ENCODE results near the gene PCNA. TPM values are rescaled to one million over a fixed set of nuclear protein-coding genes. Genes with fewer than 3 reads are reported as not detected.

PCNA gene
- total RNA-seq, 1 experiment from 2014 or later: 273 TPM

DNA sequence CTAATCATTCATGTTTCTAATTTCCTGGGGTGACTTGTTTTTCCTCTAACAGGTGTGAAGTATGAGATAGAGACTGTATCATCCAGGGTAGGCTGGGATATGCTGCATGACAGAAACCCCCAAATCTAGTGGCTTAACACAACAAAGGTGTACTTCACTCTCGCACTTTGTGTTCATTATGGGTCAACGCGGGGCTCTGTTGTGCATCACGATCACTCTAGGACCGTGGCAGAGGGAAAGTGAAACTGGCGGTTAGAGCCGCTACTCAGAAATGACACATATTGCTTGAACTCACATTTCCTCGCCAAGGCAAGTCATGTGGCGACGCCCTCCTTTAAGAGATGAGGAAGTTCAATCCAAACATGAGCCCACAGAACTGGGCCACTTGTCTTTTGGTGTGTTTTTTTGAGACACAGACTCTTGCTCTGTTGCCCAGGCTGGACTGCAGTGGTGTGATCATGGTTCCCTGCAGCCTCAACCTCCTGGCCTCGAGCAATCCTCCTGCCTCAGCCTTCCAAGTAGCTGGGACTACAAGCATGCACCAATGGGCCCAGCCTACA lies 41.3 kb downstream of the PCNA start:
- intact Hi-C loops (cut with micrococcal nuclease): no loop called here
- H2AFZ ChIP-seq (ENCODE audit: low read depth, low read length, poor library complexity, severe bottlenecking): no peak overlapping the region
- ATAC-seq (no peak), DNase-seq (ENCODE audit: low read depth, low spot score) (no peak)
- H4K20me1 ChIP-seq (ENCODE audit: insufficient read depth): no peaks in the 10 kb centered on the region
- H3K4me2 ChIP-seq (ENCODE audit: low read length): peak overlapping the region; percentile 30
- no peaks in the 10 kb centered on the region for H3K36me3 ChIP-seq (ENCODE audit: control insufficient read depth in 1 of 2, insufficient read depth in 2 of 2, low read length in 2 of 2)
- TF ChIP-seq EZH2 (IDR thresholded peaks at IDR 0.05) (no peak), MAX (IDR thresholded peaks at IDR 0.05) (no peak), POLR2AphosphoS5 (IDR thresholded peaks at IDR 0.05; ENCODE audit: low read depth, low read length) (no peak), RAD21 (IDR thresholded peaks at IDR 0.05; ENCODE audit: low read depth) (no peak)
- TF ChIP-seq, protein P1, sequence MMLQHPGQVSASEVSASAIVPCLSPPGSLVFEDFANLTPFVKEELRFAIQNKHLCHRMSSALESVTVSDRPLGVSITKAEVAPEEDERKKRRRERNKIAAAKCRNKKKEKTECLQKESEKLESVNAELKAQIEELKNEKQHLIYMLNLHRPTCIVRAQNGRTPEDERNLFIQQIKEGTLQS (IDR thresholded peaks at IDR 0.05): no peak
- TF ChIP-seq, protein P2, sequence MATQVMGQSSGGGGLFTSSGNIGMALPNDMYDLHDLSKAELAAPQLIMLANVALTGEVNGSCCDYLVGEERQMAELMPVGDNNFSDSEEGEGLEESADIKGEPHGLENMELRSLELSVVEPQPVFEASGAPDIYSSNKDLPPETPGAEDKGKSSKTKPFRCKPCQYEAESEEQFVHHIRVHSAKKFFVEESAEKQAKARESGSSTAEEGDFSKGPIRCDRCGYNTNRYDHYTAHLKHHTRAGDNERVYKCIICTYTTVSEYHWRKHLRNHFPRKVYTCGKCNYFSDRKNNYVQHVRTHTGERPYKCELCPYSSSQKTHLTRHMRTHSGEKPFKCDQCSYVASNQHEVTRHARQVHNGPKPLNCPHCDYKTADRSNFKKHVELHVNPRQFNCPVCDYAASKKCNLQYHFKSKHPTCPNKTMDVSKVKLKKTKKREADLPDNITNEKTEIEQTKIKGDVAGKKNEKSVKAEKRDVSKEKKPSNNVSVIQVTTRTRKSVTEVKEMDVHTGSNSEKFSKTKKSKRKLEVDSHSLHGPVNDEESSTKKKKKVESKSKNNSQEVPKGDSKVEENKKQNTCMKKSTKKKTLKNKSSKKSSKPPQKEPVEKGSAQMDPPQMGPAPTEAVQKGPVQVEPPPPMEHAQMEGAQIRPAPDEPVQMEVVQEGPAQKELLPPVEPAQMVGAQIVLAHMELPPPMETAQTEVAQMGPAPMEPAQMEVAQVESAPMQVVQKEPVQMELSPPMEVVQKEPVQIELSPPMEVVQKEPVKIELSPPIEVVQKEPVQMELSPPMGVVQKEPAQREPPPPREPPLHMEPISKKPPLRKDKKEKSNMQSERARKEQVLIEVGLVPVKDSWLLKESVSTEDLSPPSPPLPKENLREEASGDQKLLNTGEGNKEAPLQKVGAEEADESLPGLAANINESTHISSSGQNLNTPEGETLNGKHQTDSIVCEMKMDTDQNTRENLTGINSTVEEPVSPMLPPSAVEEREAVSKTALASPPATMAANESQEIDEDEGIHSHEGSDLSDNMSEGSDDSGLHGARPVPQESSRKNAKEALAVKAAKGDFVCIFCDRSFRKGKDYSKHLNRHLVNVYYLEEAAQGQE (IDR thresholded peaks at IDR 0.05; ENCODE audit: low read depth): no peak
- no peak overlapping the region for H3K27ac ChIP-seq (ENCODE audit: low read depth, low read length)
- ChIA-PET POLR2A (no interaction called here), RAD21 (ENCODE audit: low non-redundant PET in 1 of 2, low total read pairs in 2 of 2, uncharacterized antibody in 2 of 2, unreplicated experiment in 2 of 2) (no interaction called here), CTCF (no interaction called here)
- H3K79me2 ChIP-seq (ENCODE audit: insufficient read depth, low read length): no peaks in the 10 kb centered on the region
- H3K9me3 ChIP-seq (ENCODE audit: control insufficient read depth in 1 of 2, insufficient read depth in 1 of 2, low read depth in 1 of 2, low read length in 2 of 2): no peaks in the 10 kb centered on the region
- BruUV-seq (replicated peaks): no TSS peak
- H3K4me1 ChIP-seq (ENCODE audit: control insufficient read depth in 1 of 2, insufficient read depth in 2 of 2, low read length in 2 of 2): peaks cover 10 to 21% of the 10 kb centered on the region in 2 experiments
- no peaks in the 10 kb centered on the region for H3K27me3 ChIP-seq (ENCODE audit: insufficient read depth, low read length)
- no peak overlapping the region for H3K4me3 ChIP-seq (replicated peaks in 1 of 2; ENCODE audit: low read depth in 1 of 2, low read length in 2 of 2)
- no peaks in the 10 kb centered on the region for H3K9me2 ChIP-seq (ENCODE audit: insufficient read depth)
- no peak overlapping the region for H3K9ac ChIP-seq (ENCODE audit: low read length)
